ENCODE data around the gene OR7C1.
"Not testable (repeated sequence)": the region's sequence is repeated elsewhere in the genome, so short reads cannot be mapped to it uniquely, and the experiment has no call there.

OR7C1 gene

GRCh38 chr19:14772467-14772866 lies 62.5 kb downstream of the OR7C1 start:
- DNase-seq (ENCODE audit: low spot score) = no peak
- in situ Hi-C loops (cut with MboI; ENCODE audit: low pct_unique_long_range_greater_than_20kb, low sequenced_read_pairs, unreplicated experiment) = no loop called here
- no peak for TF ChIP-seq CTCF (IDR thresholded peaks at IDR 0.05; ENCODE audit: extremely low read depth, insufficient read depth, missing control alignments)

GRCh38 chr19:14770944-14771839 lies 63.8 kb downstream of the OR7C1 start:
- no peak for DNase-seq (ENCODE audit: low spot score)
- no peak for TF ChIP-seq CTCF (IDR thresholded peaks at IDR 0.05; ENCODE audit: extremely low read depth, insufficient read depth, missing control alignments)
- in situ Hi-C loops (cut with MboI; ENCODE audit: low pct_unique_long_range_greater_than_20kb, low sequenced_read_pairs, unreplicated experiment) = no loop called here

GRCh38 chr19:14770136-14770535 lies 64.8 kb downstream of the OR7C1 start:
- in situ Hi-C loops (cut with MboI; ENCODE audit: low pct_unique_long_range_greater_than_20kb, low sequenced_read_pairs, unreplicated experiment) = no loop called here
- DNase-seq (ENCODE audit: low spot score) = no peak
- TF ChIP-seq CTCF (IDR thresholded peaks at IDR 0.05; ENCODE audit: extremely low read depth, insufficient read depth, missing control alignments) = no peak

- TF ChIP-seq CTCF (IDR thresholded peaks at IDR 0.05; ENCODE audit: extremely low read depth, insufficient read depth, missing control alignments) = no peak
- no peak for DNase-seq (ENCODE audit: low spot score)
- in situ Hi-C loops (cut with MboI; ENCODE audit: low pct_unique_long_range_greater_than_20kb, low sequenced_read_pairs, unreplicated experiment) = loop anchor here (5.0 kb wide), 1 partner anchor 372 kb away; no protein-coding TSS in a partner anchor
These were observed 65.8 kb downstream of the OR7C1 start for GRCh38 chr19:14769201-14769600.

GRCh38 chr19:14768001-14768400 lies 67.0 kb downstream of the OR7C1 start:
- DNase-seq (ENCODE audit: low spot score) = no peak
- in situ Hi-C loops (cut with MboI; ENCODE audit: low pct_unique_long_range_greater_than_20kb, low sequenced_read_pairs, unreplicated experiment) = loop anchor here (5.0 kb wide), 1 partner anchor 371 kb away; no protein-coding TSS in a partner anchor
- TF ChIP-seq CTCF (IDR thresholded peaks at IDR 0.05; ENCODE audit: extremely low read depth, insufficient read depth, missing control alignments) = no peak

- no peak for DNase-seq (ENCODE audit: low spot score)
- TF ChIP-seq CTCF (IDR thresholded peaks at IDR 0.05; ENCODE audit: extremely low read depth, insufficient read depth, missing control alignments) = no peak
- in situ Hi-C loops (cut with MboI; ENCODE audit: low pct_unique_long_range_greater_than_20kb, low sequenced_read_pairs, unreplicated experiment) = loop anchor here (5.0 kb wide), 1 partner anchor 370 kb away; no protein-coding TSS in a partner anchor
These were observed 67.5 kb downstream of the OR7C1 start for GRCh38 chr19:14767466-14767971.

GRCh38 chr19:14765841-14766240 lies 69.1 kb downstream of the OR7C1 start:
- DNase-seq (ENCODE audit: low spot score) = not testable (repeated sequence)
- in situ Hi-C loops (cut with MboI; ENCODE audit: low pct_unique_long_range_greater_than_20kb, low sequenced_read_pairs, unreplicated experiment) = loop anchor here (5.0 kb wide), 1 partner anchor 369 kb away; no protein-coding TSS in a partner anchor

- DNase-seq (ENCODE audit: low spot score) = not testable (repeated sequence)
- in situ Hi-C loops (cut with MboI; ENCODE audit: low pct_unique_long_range_greater_than_20kb, low sequenced_read_pairs, unreplicated experiment) = loop anchor here (5.0 kb wide), 1 partner anchor 368 kb away; no protein-coding TSS in a partner anchor
These were observed 69.6 kb downstream of the OR7C1 start for GRCh38 chr19:14765403-14765802.

All from GM13977 (cell line).